GM10266 (cell line): ENCODE measurements around the gene PRMT7.

Experiments used
- DNase-seq: peaks from one replicate; pipeline ENCODE4 v3.0.0; 2012; ENCODE audit errors: extremely low spot score
- TF ChIP-seq, protein P1 (sequence below): IDR thresholded peaks from 2 replicates; pipeline ENCODE4 v1.5.1; 2012; ENCODE audit warnings: mild to moderate bottlenecking, low read depth; ENCODE audit not compliant: control insufficient read depth, insufficient read depth; ENCODE audit errors: missing control alignments

The PRMT7 gene

DNA sequence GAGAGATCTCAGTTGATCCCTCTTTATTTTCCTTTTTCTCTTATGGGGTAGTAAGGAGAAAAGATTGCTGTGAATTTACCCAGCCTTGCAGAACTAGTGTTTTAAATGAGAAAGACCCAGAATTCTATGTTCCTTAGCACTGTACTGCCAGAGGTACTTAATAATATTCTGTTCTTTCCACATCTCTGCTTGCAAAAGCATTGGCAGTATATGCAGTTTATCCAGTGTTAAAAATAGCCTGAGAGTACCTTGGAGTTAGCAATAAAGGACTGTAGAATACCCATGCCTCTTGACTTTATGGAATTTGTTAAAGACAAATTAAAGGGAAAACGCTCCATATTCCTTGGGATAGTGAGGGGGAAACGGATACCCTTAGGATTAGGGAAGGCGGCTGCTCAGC, 34.6 kb upstream of the PRMT7 start:
- TF ChIP-seq, protein P1, sequence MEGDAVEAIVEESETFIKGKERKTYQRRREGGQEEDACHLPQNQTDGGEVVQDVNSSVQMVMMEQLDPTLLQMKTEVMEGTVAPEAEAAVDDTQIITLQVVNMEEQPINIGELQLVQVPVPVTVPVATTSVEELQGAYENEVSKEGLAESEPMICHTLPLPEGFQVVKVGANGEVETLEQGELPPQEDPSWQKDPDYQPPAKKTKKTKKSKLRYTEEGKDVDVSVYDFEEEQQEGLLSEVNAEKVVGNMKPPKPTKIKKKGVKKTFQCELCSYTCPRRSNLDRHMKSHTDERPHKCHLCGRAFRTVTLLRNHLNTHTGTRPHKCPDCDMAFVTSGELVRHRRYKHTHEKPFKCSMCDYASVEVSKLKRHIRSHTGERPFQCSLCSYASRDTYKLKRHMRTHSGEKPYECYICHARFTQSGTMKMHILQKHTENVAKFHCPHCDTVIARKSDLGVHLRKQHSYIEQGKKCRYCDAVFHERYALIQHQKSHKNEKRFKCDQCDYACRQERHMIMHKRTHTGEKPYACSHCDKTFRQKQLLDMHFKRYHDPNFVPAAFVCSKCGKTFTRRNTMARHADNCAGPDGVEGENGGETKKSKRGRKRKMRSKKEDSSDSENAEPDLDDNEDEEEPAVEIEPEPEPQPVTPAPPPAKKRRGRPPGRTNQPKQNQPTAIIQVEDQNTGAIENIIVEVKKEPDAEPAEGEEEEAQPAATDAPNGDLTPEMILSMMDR: no peak
- DNase-seq: no peak

DNA sequence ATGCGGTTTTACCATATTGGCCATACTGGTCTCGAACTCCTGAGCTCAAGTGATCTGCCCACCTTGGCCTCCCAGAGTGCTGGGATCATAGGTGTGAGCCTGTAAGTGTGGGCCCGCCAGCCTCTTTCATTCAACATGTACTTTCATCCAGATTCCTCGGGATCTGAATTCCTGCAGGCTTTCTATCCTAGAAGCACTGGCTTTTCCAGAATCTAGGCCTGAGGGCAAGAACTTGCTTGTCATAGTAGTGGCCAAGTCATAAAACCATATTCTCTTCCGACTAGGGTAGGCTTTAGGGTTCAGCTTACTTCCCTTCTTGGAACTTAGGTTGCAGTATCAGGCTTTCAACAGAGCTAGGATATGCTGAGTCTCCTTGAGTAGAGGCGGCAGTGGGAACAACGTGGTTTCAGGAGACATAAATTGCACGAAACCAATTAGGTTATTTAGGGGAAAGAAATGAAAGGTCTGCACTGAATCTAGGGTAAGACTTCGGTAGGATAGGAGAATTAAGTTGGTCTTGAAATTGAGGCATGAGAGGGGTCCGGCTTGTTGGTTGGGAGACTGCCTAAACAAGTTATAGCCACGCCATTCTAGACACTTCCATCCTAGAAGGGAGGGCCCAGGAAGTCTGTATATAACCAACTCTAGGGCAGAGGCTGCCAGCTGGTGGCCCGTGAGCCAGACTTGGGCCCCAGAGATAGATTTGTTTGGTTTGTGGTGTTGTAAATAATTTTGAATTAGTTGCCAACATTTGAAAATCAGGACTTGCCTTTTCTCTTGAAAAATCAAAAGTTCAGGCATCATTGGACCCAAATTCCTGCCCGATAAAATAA, 30.9 kb upstream of the PRMT7 start:
- DNase-seq: no peak
- TF ChIP-seq, protein P1: no peak

DNA sequence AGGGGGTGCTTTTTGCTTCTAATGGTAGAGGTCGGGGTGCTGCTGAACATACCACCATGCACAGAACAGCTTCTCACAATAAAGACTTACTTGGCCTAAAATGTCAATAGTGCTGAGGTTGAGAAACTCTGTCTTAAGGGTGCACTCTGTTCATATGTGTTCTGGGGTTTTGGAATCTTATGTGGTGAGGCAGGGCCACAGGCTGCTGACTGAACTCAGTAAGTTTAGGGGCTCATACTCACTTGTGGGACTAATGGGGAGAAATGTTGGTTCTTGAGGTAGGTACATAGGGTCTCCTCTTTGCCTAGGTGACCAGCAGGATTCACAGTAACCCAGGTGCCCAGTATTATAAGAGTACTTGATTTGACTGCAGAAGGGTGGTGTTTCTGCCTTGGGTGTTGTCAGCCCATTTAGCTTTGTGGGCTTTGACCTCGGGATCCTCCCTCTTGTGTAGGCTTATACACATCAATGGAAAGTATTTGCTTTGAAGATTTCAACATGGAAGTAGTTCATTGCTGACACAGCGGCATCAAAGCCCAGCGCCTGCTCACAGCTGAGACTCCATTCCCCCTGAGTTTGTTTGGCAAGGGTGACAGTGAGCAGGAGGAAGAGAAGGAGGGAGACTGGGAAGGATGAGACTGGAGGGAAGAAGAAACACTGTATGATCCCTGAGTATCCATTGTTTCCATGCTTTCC, 29.3 kb upstream of the PRMT7 start:
- TF ChIP-seq, protein P1: no peak
- no peak for DNase-seq

DNA sequence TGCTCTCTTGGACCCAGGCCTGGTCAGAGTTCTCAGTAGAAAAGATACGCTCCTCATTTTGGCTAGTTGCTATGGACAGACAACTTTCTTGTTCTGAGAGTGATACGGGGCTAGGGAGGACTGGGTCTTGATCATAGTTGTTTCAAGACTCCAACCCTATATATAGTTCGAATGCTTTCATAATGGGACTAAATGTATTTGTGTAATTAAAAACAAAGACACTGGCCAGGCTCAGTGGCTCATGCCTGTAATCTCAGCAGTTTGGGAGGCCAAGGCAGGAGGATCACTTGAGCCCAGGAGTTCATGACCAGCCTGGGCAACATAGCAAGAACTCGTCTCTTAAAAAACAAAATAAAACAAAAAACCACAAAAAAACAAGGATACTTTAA, 28.8 kb upstream of the PRMT7 start:
- no peak for DNase-seq
- TF ChIP-seq, protein P1: no peak

DNA sequence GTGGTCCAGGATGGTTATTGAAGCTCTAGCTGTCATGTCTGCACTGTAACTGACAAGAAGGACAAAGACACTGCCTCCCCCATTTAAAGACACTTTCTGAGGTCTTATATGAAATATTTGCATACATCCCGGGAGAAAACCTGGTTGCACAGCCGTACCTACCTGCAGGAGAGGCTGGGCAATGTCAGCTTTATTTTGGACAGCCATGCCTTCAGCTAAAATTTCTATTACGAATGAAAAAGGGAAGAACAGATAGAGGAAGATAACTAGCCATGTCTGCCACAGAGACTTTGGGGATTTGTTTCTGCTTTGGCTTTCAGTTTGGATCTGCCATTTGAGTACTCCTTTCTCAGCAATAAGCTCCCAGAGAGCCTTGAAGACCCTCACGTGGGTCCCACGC, 27.5 kb upstream of the PRMT7 start:
- TF ChIP-seq, protein P1: no peak
- no peak for DNase-seq

DNA sequence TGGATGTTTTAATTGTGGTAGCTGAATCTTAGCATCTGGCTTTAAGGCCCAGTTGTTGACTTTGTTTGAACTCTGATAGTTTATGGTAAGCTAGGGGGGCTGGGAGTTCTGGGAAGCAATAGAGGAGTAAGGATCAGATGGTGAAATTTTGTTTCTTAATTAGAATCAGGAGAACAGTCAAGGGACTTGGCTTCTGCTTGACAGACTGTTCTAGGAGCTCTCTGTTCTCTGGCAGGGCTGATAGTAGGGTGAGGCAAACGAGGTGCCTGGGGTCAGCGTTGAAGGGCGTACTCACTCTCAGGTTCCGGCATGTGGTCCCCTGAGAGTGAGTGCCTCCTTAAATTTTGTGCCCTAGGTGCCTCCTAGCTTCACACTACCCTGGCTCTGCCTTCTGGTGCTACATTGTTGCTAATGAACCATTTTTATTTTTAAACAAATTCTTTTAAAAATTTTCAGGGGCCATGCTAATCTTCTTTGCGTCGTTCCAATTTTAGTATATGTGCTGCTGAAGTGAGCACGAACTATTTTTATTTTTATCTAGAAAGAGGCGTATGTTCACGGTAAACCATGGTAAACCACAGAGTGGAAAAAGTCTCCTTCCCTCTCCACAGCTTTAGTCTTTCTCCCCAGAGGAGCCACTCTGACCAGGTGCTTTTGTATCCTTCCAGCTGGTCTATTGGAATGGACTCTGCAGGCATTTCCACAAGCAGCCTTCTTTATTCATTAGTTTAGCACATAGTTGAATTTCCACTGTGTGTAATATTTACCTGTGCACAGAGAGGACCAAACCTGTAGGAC, 26.8 kb upstream of the PRMT7 start:
- TF ChIP-seq, protein P1: no peak
- DNase-seq: peak; percentile 64
